CD14-positive monocyte (primary cell): ENCODE measurements around the gene ADAM19. TPM values are rescaled to one million over a fixed set of nuclear protein-coding genes. Genes with fewer than 3 reads are reported as not detected.

ENCODE experiments used
- DNase-seq, 3 donors: peaks; one replicate each; pipeline ENCODE4 v3.0.0-alpha.2; 2011 to 2022
- H2AFZ ChIP-seq: 2 replicates; pipeline ENCODE4 v1.6.0; 2012; ENCODE audit warnings: mild to moderate bottlenecking, low read depth, low read length, inconsistent platforms; ENCODE audit not compliant: insufficient read depth, poor library complexity, severe bottlenecking
- H3K27ac ChIP-seq, 2 donors: 1 replicate in 1 of 2; 2 replicates in 1 of 2; pipeline ENCODE4 v1.5.1; 2012 to 2013; ENCODE audit warnings: low read length in 2 of 2, control low read depth in 1 of 2, inconsistent platforms in 1 of 2, low read depth in 1 of 2, mild to moderate bottlenecking in 1 of 2
- H3K27me3 ChIP-seq, 2 donors: one replicate each; pipeline versions ENCODE4 v1.6.0 to v1.6.1; 2011 to 2013; ENCODE audit warnings: low read length in 2 of 2; ENCODE audit not compliant: control insufficient read depth in 2 of 2, insufficient read depth in 2 of 2
- H3K36me3 ChIP-seq, 2 donors: replicated peaks in 1 of 2; 1 replicate in 1 of 2; 2 replicates in 1 of 2; pipeline versions ENCODE4 v1.5.1 to v1.6.1; 2012 to 2013; ENCODE audit warnings: low read length in 2 of 2, control low read depth in 1 of 2, inconsistent platforms in 1 of 2, mild to moderate bottlenecking in 1 of 2; ENCODE audit not compliant: insufficient read depth in 2 of 2, control insufficient read depth in 1 of 2
- H3K4me1 ChIP-seq, 2 donors: 1 replicate in 1 of 2; 2 replicates in 1 of 2; pipeline versions ENCODE4 v1.5.1 to v1.6.1; 2012 to 2013; ENCODE audit warnings: low read length in 2 of 2, control low read depth in 1 of 2, inconsistent platforms in 1 of 2, mild to moderate bottlenecking in 1 of 2, moderate library complexity in 1 of 2; ENCODE audit not compliant: insufficient read depth in 2 of 2, control insufficient read depth in 1 of 2
- H3K4me2 ChIP-seq: replicated peaks from 2 replicates; pipeline ENCODE3; 2012; ENCODE audit warnings: low read length, moderate library complexity, mild to moderate bottlenecking; ENCODE audit not compliant: poor library complexity, severe bottlenecking; ENCODE audit errors: extremely low read depth
- H3K4me3 ChIP-seq, 3 experiments: fragments of 200-600 bp in 1 of 3; sonication (generic) in 1 of 3; replicated peaks in 1 of 3; 1 replicate in 2 of 3; 2 replicates in 1 of 3; pipeline ENCODE4 v1.5.1; 2011 to 2013; ENCODE audit warnings: low read length in 3 of 3, mild to moderate bottlenecking in 3 of 3, control low read depth in 2 of 3, low read depth in 2 of 3, inconsistent platforms in 1 of 3, moderate library complexity in 1 of 3
- H3K79me2 ChIP-seq: 2 replicates; pipeline ENCODE4 v1.6.0; 2012; ENCODE audit warnings: mild to moderate bottlenecking, control low read depth, inconsistent platforms, low read length, moderate library complexity; ENCODE audit not compliant: insufficient read depth
- H3K9ac ChIP-seq: 2 replicates; pipeline ENCODE4 v1.6.0; 2017; ENCODE audit warnings: low read length, mild to moderate bottlenecking; ENCODE audit not compliant: insufficient read depth, poor library complexity, severe bottlenecking
- H3K9me3 ChIP-seq, 2 donors: replicated peaks in 1 of 2; 1 replicate in 1 of 2; 2 replicates in 1 of 2; pipeline versions ENCODE4 v1.5.1 to v1.6.1; 2012 to 2013; ENCODE audit warnings: low read length in 2 of 2, control low read depth in 1 of 2; ENCODE audit not compliant: control insufficient read depth in 1 of 2, insufficient read depth in 1 of 2
- H4K20me1 ChIP-seq: 2 replicates; pipeline ENCODE4 v1.6.0; 2012; ENCODE audit warnings: mild to moderate bottlenecking, low read length, control low read depth, moderate library complexity; ENCODE audit not compliant: insufficient read depth
- H3K27ac Mint-ChIP-seq, 7 donors: one replicate each; pipeline ENCODE4 v1.8.0; 2020; ENCODE audit warnings: mild to moderate bottlenecking in 7 of 7, mixed read lengths in 7 of 7, moderate library complexity in 6 of 7, inconsistent platforms in 2 of 7
- H3K27me3 Mint-ChIP-seq, 3 donors: one replicate each; pipeline ENCODE4 v1.8.0; 2021 to 2022; ENCODE audit warnings: low read depth in 3 of 3, mild to moderate bottlenecking in 3 of 3, mixed read lengths in 3 of 3, moderate library complexity in 3 of 3, inconsistent platforms in 1 of 3
- H3K36me3 Mint-ChIP-seq, 2 donors: one replicate each; pipeline ENCODE4 v1.8.0; 2020; ENCODE audit warnings: mixed read lengths in 2 of 2, inconsistent platforms in 1 of 2, mild to moderate bottlenecking in 1 of 2
- H3K4me1 Mint-ChIP-seq: one replicate; pipeline ENCODE4 v1.8.0; 2020; ENCODE audit warnings: mild to moderate bottlenecking, mixed read lengths
- H3K4me3 Mint-ChIP-seq, 2 donors: one replicate each; pipeline ENCODE4 v1.8.0; 2020; ENCODE audit warnings: mild to moderate bottlenecking in 2 of 2, mixed read lengths in 2 of 2, moderate library complexity in 1 of 2
- H3K9me3 Mint-ChIP-seq, 7 donors: one replicate each; pipeline ENCODE4 v1.8.0; 2020 to 2022; ENCODE audit warnings: mixed read lengths in 7 of 7, mild to moderate bottlenecking in 6 of 7, moderate library complexity in 6 of 7, inconsistent platforms in 2 of 7
- CTCF ChIP-seq: fragments of 200-600 bp; IDR thresholded peaks from one replicate; pipeline ENCODE4 v1.8.0; 2022; ENCODE audit warnings: antibody characterized with exemption, mild to moderate bottlenecking
- WGBS: methylation state at CpG from one replicate; pipeline ENCODE4 v1.1.5; 2013; ENCODE audit warnings: missing lambda C conversion rate; ENCODE audit not compliant: insufficient coverage; 5-methylcytosine and 5-hydroxymethylcytosine counted together
- intact Hi-C, 2 donors: fragments of 100-400 bp; cut with micrococcal nuclease; formaldehyde crosslinking; loops; one replicate each; pipeline versions ENCODE4 v1.15.0 to v1.15.1; 2023
- polyA plus RNA-seq, 3 donors: library from polyadenylated mRNA; depleted of rRNA in 1 of 3; unstranded in 2 of 3; stranded (reverse) in 1 of 3; fragments of 300-500 nt in 2 of 3; fragments of >200 nt in 1 of 3; fragmentation: Illumina TruSeq in 2 of 3; gene quantifications; 1 replicate in 2 of 3; 2 replicates in 1 of 3; pipeline ENCODE4 v1.2.3, GENCODE V29; 2012 to 2021

Gene ADAM19
- polyA plus RNA-seq, 3 donors: 3.0 to 12.7 (median 6.2) TPM

- no peaks in the 10 kb centered on the region for H3K9me3 ChIP-seq
- no peaks in the 10 kb centered on the region for H3K36me3 ChIP-seq
- H3K27me3 ChIP-seq: no peaks in the 10 kb centered on the region
- Mint-ChIP-seq H3K4me3 (no peak overlapping the region), H3K36me3 (no peaks in the 10 kb centered on the region), H3K9me3 (peaks cover 0 to 2% (median 0%) of the 10 kb centered on the region in 7 donors), H3K27ac (peak overlapping the region in 5 of 7 donors; percentile 60 to 87 (median 82)), H3K27me3 (peaks cover 0 to 7% (median 4%) of the 10 kb centered on the region in 3 donors), H3K4me1 (peaks cover 53% of the 10 kb centered on the region)
- no peak overlapping the region for H3K9ac ChIP-seq
- intact Hi-C loops: loop anchor here in 1 of 2 donors (10.0 kb wide), 1 partner anchor 53 kb away; no protein-coding TSS in a partner anchor
- no peak overlapping the region for H3K27ac ChIP-seq
- TF ChIP-seq CTCF: no peak
- no peak overlapping the region for H3K4me2 ChIP-seq
- H4K20me1 ChIP-seq: no peaks in the 10 kb centered on the region
- no peak overlapping the region for H3K4me3 ChIP-seq
- 0% methylated on average over 3 of the region's 7 CpGs for WGBS
- DNase-seq: peak in 2 of 3 donors; percentile 62 to 63
- no peak overlapping the region for H2AFZ ChIP-seq
- peaks cover 33 to 60% of the 10 kb centered on the region in 2 donors for H3K4me1 ChIP-seq
- no peaks in the 10 kb centered on the region for H3K79me2 ChIP-seq
Measured at GRCh38 chr5:157607371-157608161, 32.0 kb upstream of the ADAM19 start.

- no peaks in the 10 kb centered on the region for H4K20me1 ChIP-seq
- no peak overlapping the region for H3K27ac Mint-ChIP-seq
- no peak for DNase-seq
- no peak overlapping the region for H3K9ac ChIP-seq
- no peak overlapping the region for H3K4me3 Mint-ChIP-seq
- WGBS: no CpG with 5 or more reads among the region's 2 CpGs
- no peaks in the 10 kb centered on the region for H3K9me3 ChIP-seq
- H3K4me3 ChIP-seq: no peak overlapping the region
- no peak overlapping the region for H3K4me2 ChIP-seq
- no peaks in the 10 kb centered on the region for H3K36me3 ChIP-seq
- intact Hi-C loops: loop anchor here in 1 of 2 donors (10.0 kb wide), 1 partner anchor 51 kb away; no protein-coding TSS in a partner anchor
- no peak overlapping the region for H2AFZ ChIP-seq
- H3K27me3 Mint-ChIP-seq: peaks cover 0 to 10% (median 5%) of the 10 kb centered on the region in 3 donors
- H3K9me3 Mint-ChIP-seq: peaks cover 0 to 2% (median 0%) of the 10 kb centered on the region in 7 donors
- peaks cover 28 to 52% of the 10 kb centered on the region in 2 donors for H3K4me1 ChIP-seq
- TF ChIP-seq CTCF: no peak
- no peaks in the 10 kb centered on the region for H3K36me3 Mint-ChIP-seq
- H3K4me1 Mint-ChIP-seq: peaks cover 45% of the 10 kb centered on the region
- no peak overlapping the region for H3K27ac ChIP-seq
- H3K27me3 ChIP-seq: no peaks in the 10 kb centered on the region
- H3K79me2 ChIP-seq: no peaks in the 10 kb centered on the region
Measured at GRCh38 chr5:157606046-157606445, 30.5 kb upstream of the ADAM19 start.
